SK-N-MC (cell line): ENCODE data around the gene NSD1.

Experiments
- DNase-seq: peaks from one replicate; pipeline ENCODE4 v3.0.0-alpha.2; 2011; ENCODE audit warnings: low read depth, low spot score
- H3K27ac ChIP-seq: fragments of 200-600 bp; sonication (generic); 2 replicates; pipeline ENCODE4 v1.5.1; 2016; ENCODE audit warnings: mixed run types
- H3K36me3 ChIP-seq: fragments of 200-600 bp; sonication (generic); 2 replicates; pipeline ENCODE4 v1.6.1; 2017; ENCODE audit warnings: antibody characterized with exemption, low read length, mixed read lengths; ENCODE audit not compliant: insufficient read depth
- H3K4me3 ChIP-seq: fragments of 200-600 bp; sonication (generic); 2 replicates; pipeline ENCODE4 v1.5.1; 2016
- H3K9ac ChIP-seq: fragments of 200-600 bp; sonication (generic); 2 replicates; pipeline ENCODE4 v1.8.0; 2017; ENCODE audit warnings: mixed run types, mixed read lengths; ENCODE audit not compliant: insufficient read length
- H3K9me3 ChIP-seq: fragments of 200-600 bp; sonication (generic); 2 replicates; pipeline ENCODE4 v1.6.1; 2017; ENCODE audit warnings: low read depth, mild to moderate bottlenecking, antibody characterized with exemption, low read length, moderate library complexity, mixed read lengths
- EZH2 ChIP-seq: fragments of 200-600 bp; sonication (generic); IDR thresholded peaks from one replicate; pipeline ENCODE4 v1.6.1; 2017; ENCODE audit warnings: antibody characterized with exemption
- FOXP2 ChIP-seq: optimal IDR thresholded peaks from 2 replicates; pipeline ENCODE3; 2011; ENCODE audit warnings: mild to moderate bottlenecking, moderate library complexity; ENCODE audit not compliant: insufficient read depth; ENCODE audit errors: extremely low read length, control extremely low read depth
- POLR2AphosphoS5 ChIP-seq: IDR thresholded peaks from 2 replicates; pipeline ENCODE4 v1.6.1; 2012; ENCODE audit warnings: mild to moderate bottlenecking, low read depth, low read length, borderline replicate concordance

Gene NSD1

GRCh38 chr5:177090813-177091212, 42.8 kb upstream of the NSD1 start:
- DNase-seq, result no peak
- TF ChIP-seq FOXP2, result no peak
- no peak for TF ChIP-seq POLR2AphosphoS5
- no peak for TF ChIP-seq EZH2
- Histone ChIP-seq H3K9ac (no peak overlapping the region), H3K9me3 (no peaks in the 10 kb centered on the region), H3K27ac (no peak overlapping the region), H3K36me3 (no peaks in the 10 kb centered on the region), H3K4me3 (no peak overlapping the region)

- no peaks in the 10 kb centered on the region for H3K9me3 ChIP-seq
- no peak overlapping the region for H3K4me3 ChIP-seq
- H3K27ac ChIP-seq, result no peak overlapping the region
- TF ChIP-seq FOXP2 (no peak), EZH2 (no peak), POLR2AphosphoS5 (no peak)
- no peak overlapping the region for H3K9ac ChIP-seq
- no peak for DNase-seq
- no peaks in the 10 kb centered on the region for H3K36me3 ChIP-seq
Observed at GRCh38 chr5:177091232-177091631, 42.3 kb upstream of the NSD1 start.

GRCh38 chr5:177092178-177093081, 41.1 kb upstream of the NSD1 start:
- H3K36me3 ChIP-seq, result no peaks in the 10 kb centered on the region

GRCh38 chr5:177093082-177093712, 40.4 kb upstream of the NSD1 start:
- DNase-seq, result no peak
- no peak for TF ChIP-seq EZH2
- no peak for TF ChIP-seq POLR2AphosphoS5
- TF ChIP-seq FOXP2, result no peak
- Histone ChIP-seq H3K36me3 (no peaks in the 10 kb centered on the region), H3K9me3 (no peaks in the 10 kb centered on the region), H3K9ac (no peak overlapping the region), H3K4me3 (no peak overlapping the region), H3K27ac (no peak overlapping the region)

More at GRCh38 chr5:177092178-177093081, 41.1 kb upstream of the NSD1 start:
- H3K4me3 ChIP-seq, result no peak overlapping the region
- no peaks in the 10 kb centered on the region for H3K9me3 ChIP-seq
- no peak for DNase-seq
- H3K9ac ChIP-seq, result no peak overlapping the region
- TF ChIP-seq EZH2, result no peak
- TF ChIP-seq FOXP2, result no peak
- TF ChIP-seq POLR2AphosphoS5, result no peak
- no peak overlapping the region for H3K27ac ChIP-seq

- Histone ChIP-seq H3K36me3 (no peaks in the 10 kb centered on the region), H3K9ac (no peak overlapping the region), H3K4me3 (no peak overlapping the region), H3K9me3 (no peaks in the 10 kb centered on the region), H3K27ac (no peak overlapping the region)
- TF ChIP-seq POLR2AphosphoS5 (no peak), FOXP2 (no peak), EZH2 (no peak)
- no peak for DNase-seq
Observed at GRCh38 chr5:177093803-177094202, 39.8 kb upstream of the NSD1 start.

- Histone ChIP-seq H3K9me3 (no peaks in the 10 kb centered on the region), H3K36me3 (no peaks in the 10 kb centered on the region), H3K9ac (no peak overlapping the region), H3K27ac (no peak overlapping the region), H3K4me3 (no peak overlapping the region)
- no peak for TF ChIP-seq EZH2
- TF ChIP-seq FOXP2, result no peak
- TF ChIP-seq POLR2AphosphoS5, result no peak
- no peak for DNase-seq
Observed at GRCh38 chr5:177094224-177095087, 39.1 kb upstream of the NSD1 start.

GRCh38 chr5:177095088-177095669, 38.4 kb upstream of the NSD1 start:
- no peaks in the 10 kb centered on the region for H3K9me3 ChIP-seq
- no peaks in the 10 kb centered on the region for H3K36me3 ChIP-seq
- TF ChIP-seq EZH2 (no peak), FOXP2 (no peak), POLR2AphosphoS5 (no peak)
- H3K9ac ChIP-seq, result no peak overlapping the region
- H3K27ac ChIP-seq, result no peak overlapping the region
- H3K4me3 ChIP-seq, result no peak overlapping the region
- DNase-seq, result no peak
